GM13977 (cell line): ENCODE results near the gene CANT1.

Source experiments
- DNase-seq: peaks from one replicate; pipeline ENCODE4 v3.0.0; 2012; ENCODE audit warnings: low spot score
- CTCF ChIP-seq: IDR thresholded peaks from 2 replicates; pipeline ENCODE4 v1.5.1; 2012; ENCODE audit warnings: mild to moderate bottlenecking, control low read depth; ENCODE audit not compliant: insufficient read depth; ENCODE audit errors: extremely low read depth, missing control alignments
- in situ Hi-C: fragments of 300-500 bp; cut with MboI; formaldehyde crosslinking; loops from one replicate; pipeline ENCODE4 v1.12.0; 2022; ENCODE audit warnings: low sequenced_read_pairs, low pct_unique_long_range_greater_than_20kb, mixed read lengths, inconsistent platforms; ENCODE audit not compliant: unreplicated experiment

CANT1 gene

GRCh38 chr17:78972507-78973105 lies 37.0 kb downstream of the CANT1 start:
- in situ Hi-C loops = loop anchor here (10.0 to 25.0 kb wide), 2 partner anchors 108 to 485 kb away; no protein-coding TSS in a partner anchor
- DNase-seq = no peak
- TF ChIP-seq CTCF = no peak

- DNase-seq = no peak
- peak; percentile 22 for TF ChIP-seq CTCF
- in situ Hi-C loops = loop anchor here (10.0 to 25.0 kb wide), 2 partner anchors 107 to 485 kb away; no protein-coding TSS in a partner anchor
Observed at GRCh38 chr17:78971756-78972506, 37.6 kb downstream of the CANT1 start.

- in situ Hi-C loops = loop anchor here (10.0 to 25.0 kb wide), 2 partner anchors 106 to 484 kb away; no protein-coding TSS in a partner anchor
- peak; percentile 89 for DNase-seq
- peak; percentile 92 for TF ChIP-seq CTCF
Observed at GRCh38 chr17:78970834-78971755, 38.5 kb downstream of the CANT1 start.

DNA sequence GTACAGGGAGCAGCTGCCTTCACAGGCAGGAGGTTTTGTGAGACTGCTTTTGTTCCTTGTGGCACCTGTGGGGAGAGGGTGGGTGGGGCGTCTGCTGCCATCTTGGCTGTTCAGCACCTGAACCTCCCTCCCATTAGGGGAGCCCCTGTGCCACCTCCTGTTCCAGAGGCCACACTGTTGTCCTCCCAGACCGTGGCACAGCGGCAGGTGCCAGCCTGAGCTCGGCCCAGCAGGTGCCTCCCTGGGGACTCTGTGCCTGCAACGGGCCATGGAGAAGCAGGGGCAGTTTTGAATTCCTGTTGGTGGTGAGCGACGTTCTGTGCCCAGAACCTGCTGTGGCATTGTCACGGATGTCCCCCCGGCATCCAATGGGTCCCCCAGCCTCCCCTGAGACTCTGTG lies 39.7 kb downstream of the CANT1 start:
- no peak for TF ChIP-seq CTCF
- no peak for DNase-seq
- in situ Hi-C loops = loop anchor here (10.0 to 25.0 kb wide), 2 partner anchors 105 to 483 kb away; no protein-coding TSS in a partner anchor

DNA sequence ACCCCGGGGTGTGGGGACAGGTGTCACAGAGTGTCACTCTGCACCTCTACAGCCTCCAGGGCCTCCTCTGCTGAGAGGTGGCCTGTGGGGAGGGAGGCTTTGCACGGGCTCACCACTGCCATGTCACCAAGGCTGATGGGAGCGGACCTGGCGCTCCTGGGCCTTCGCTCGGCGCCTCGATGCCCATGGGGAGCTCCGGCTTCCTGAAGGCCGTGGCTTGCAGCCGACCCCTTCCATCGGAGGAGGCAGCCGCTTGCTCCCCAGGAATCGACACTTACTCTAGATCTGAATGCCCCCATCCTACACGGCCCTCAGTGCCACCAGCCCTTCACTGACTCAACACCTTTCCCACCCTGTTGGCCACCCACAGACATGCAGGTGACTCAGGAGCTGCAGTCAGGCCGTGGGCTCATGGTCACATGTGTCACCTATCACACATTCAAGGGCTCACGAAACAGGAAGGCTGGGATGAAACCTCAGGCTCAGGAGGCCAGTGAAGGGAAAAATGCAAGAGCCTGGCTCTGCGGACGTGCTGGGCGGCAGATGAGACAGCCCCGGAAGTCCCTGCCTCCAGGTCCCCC lies 41.7 kb downstream of the CANT1 start:
- in situ Hi-C loops = loop anchor here (25.0 kb wide), 1 partner anchor 481 kb away; no protein-coding TSS in a partner anchor
- TF ChIP-seq CTCF = no peak
- DNase-seq = no peak
